ENCODE measurements around the gene GPR158. TPM values are rescaled to one million over a fixed set of nuclear protein-coding genes. Genes with fewer than 3 reads are reported as not detected.

GPR158 gene
- total RNA-seq, 1 donor from 2014 or later, result not detected

DNA sequence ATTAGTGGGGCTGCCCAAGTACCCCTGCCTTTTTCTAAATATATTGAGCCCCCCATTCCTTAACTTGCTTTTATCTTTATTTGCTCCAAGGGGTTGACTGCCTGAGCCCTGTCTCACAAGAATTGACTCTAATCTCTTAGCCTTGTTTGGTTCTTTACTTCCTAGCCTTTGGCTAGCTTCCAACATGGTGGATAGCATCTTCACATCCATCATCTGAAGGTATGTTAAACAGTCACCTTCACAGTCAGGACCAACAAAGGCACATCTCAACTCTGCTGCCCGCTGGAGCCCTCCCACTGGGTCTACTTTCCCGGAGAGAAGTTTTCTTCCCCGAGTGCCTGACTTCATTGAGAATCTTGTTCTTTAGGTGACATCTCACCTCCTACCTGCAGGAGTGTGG lies 329.5 kb downstream of the GPR158 start:
- Mint-ChIP-seq H3K27me3 (no peaks in the 10 kb centered on the region), H3K27ac (no peak overlapping the region), H3K36me3 (ENCODE audit: low read depth) (no peaks in the 10 kb centered on the region), H3K9me3 (no peaks in the 10 kb centered on the region), H3K4me3 (no peak overlapping the region), H3K4me1 (no peaks in the 10 kb centered on the region)
- DNase-seq (no peak), ATAC-seq (ENCODE audit: low read depth) (no peak)
- POLR2A ChIA-PET, result no interaction called here
- no peak for TF ChIP-seq CTCF (IDR thresholded peaks at IDR 0.05)
- intact Hi-C loops (cut with micrococcal nuclease), result no loop called here
- CTCF ChIA-PET, result no interaction called here

GRCh38 chr10:25504838-25505237 lies 330.0 kb downstream of the GPR158 start:
- POLR2A ChIA-PET, result no interaction called here
- DNase-seq (no peak), ATAC-seq (ENCODE audit: low read depth) (no peak)
- intact Hi-C loops (cut with micrococcal nuclease), result no loop called here
- Mint-ChIP-seq H3K27me3 (no peaks in the 10 kb centered on the region), H3K4me3 (no peak overlapping the region), H3K36me3 (ENCODE audit: low read depth) (no peaks in the 10 kb centered on the region), H3K9me3 (no peaks in the 10 kb centered on the region), H3K4me1 (no peaks in the 10 kb centered on the region), H3K27ac (no peak overlapping the region)
- CTCF ChIA-PET, result no interaction called here
- no peak for TF ChIP-seq CTCF (IDR thresholded peaks at IDR 0.05)

DNA sequence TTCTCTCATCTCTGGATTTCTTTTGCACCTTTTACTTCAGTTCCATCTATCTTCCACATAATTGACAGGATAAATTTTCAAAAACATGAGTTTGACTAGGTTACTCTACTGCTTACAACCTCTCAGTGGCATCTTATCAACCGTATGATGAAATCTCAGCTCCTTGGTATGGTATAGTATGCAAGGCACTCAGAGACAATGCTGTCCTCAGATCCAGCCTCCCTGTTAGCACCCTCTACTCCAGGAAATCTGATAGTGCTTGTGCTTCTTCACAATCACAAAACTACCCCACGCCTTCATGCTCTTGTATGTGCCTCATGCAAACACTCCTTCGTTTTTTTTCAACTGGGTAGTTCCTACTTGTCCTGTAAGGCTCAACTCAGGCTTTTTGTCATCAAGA lies 330.7 kb downstream of the GPR158 start:
- POLR2A ChIA-PET, result no interaction called here
- H3K27ac Mint-ChIP-seq, result no peak overlapping the region
- ATAC-seq (ENCODE audit: low read depth), result no peak

DNA sequence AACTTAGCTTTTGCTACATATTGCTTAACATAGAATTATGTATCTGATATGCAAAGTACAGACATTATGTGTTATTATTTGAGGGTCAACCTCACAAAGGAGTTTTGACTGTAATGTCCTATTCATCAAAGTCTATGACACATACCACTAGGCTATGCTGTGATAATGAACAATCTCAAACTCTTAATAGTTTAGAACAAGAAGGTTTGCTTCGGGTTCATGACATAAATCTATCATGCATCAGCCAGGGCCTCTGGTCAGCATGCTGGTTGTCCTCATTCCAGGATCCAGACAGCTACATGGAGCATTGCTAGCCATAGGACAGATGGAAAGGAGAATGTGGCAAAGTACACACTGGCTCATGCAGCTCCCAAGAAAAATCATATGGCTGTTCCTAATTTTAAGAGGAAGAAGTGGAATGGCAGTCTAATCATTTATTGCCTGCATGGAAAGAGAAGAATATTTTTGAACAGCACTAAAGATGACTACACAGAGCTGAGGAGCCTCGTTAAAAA lies 332.1 kb downstream of the GPR158 start:
- Mint-ChIP-seq H3K27me3 (no peaks in the 10 kb centered on the region), H3K36me3 (ENCODE audit: low read depth) (no peaks in the 10 kb centered on the region), H3K9me3 (no peaks in the 10 kb centered on the region), H3K27ac (no peak overlapping the region), H3K4me1 (no peaks in the 10 kb centered on the region), H3K4me3 (no peak overlapping the region)
- TF ChIP-seq CTCF (IDR thresholded peaks at IDR 0.05), result no peak
- DNase-seq, result no peak
- intact Hi-C loops (cut with micrococcal nuclease), result no loop called here
- POLR2A ChIA-PET, result no interaction called here
- ATAC-seq (ENCODE audit: low read depth), result no peak
- CTCF ChIA-PET, result interaction anchor here (1.3 kb wide), 1 partner anchor 22 kb away, joined by 3 read pairs; no protein-coding TSS in a partner anchor

More for the DNA sequence above, 330.7 kb downstream of the GPR158 start:
- no peaks in the 10 kb centered on the region for H3K9me3 Mint-ChIP-seq
- no peak for DNase-seq
- H3K27me3 Mint-ChIP-seq, result no peaks in the 10 kb centered on the region
- H3K36me3 Mint-ChIP-seq (ENCODE audit: low read depth), result no peaks in the 10 kb centered on the region
- intact Hi-C loops (cut with micrococcal nuclease), result no loop called here
- TF ChIP-seq CTCF (IDR thresholded peaks at IDR 0.05), result no peak
- CTCF ChIA-PET, result no interaction called here
- H3K4me3 Mint-ChIP-seq, result no peak overlapping the region
- no peaks in the 10 kb centered on the region for H3K4me1 Mint-ChIP-seq

DNA sequence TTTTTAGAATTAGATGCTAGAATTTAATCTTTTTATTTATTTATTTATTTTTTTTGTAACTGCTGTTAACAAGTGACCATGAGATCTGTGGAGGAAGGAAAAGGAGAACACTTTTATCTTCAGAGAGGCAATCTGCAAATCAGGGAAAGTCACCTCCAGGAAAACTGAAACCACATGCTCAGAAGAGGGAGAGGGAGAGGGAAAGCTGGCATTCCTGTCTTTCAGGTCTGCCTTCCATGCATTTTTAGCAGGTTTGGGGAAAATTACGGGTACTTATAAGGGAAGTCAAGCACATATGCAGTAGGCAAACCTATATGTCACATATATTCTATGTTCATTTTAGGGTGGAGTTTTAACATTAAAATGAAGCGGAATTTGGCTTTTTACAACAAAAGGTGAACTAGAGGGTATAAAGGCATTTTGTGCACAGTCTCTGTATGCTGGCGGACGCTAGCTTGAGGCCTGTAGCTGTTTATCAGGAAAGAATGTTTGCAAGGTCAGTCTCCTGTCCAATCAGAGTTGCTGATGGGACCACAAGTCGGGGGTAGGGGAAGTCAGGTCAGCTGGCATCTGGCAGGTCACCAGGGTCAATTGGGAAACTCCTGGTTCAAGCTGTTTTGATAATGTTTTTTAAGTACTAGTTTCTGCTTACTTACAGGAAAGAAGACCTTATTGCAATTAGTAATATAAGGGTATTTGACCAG lies 333.5 kb downstream of the GPR158 start:
- CTCF ChIA-PET, result no interaction called here
- Mint-ChIP-seq H3K27me3 (no peaks in the 10 kb centered on the region), H3K9me3 (no peaks in the 10 kb centered on the region), H3K27ac (no peak overlapping the region), H3K4me1 (no peaks in the 10 kb centered on the region), H3K4me3 (no peak overlapping the region), H3K36me3 (ENCODE audit: low read depth) (no peaks in the 10 kb centered on the region)
- intact Hi-C loops (cut with micrococcal nuclease), result no loop called here
- DNase-seq (no peak), ATAC-seq (ENCODE audit: low read depth) (no peak)
- no peak for TF ChIP-seq CTCF (IDR thresholded peaks at IDR 0.05)
- POLR2A ChIA-PET, result no interaction called here

Measured in activated B cell treated with CpG ODN at 0.5 μM for 24 hours (primary cell).